ENCODE results near the gene SHANK3.

SHANK3 gene

GRCh38 chr22:50678651-50679521 lies 6.3 kb downstream of the SHANK3 start:
- TF ChIP-seq CREB1 (IDR thresholded peaks at IDR 0.05; ENCODE audit: low read depth) (no peak), EP300 (IDR thresholded peaks at IDR 0.05; ENCODE audit: borderline replicate concordance) (no peak), YY1 (IDR thresholded peaks at IDR 0.05; ENCODE audit: low read depth) (no peak), FOXM1 (IDR thresholded peaks at IDR 0.05; ENCODE audit: borderline replicate concordance, low read depth) (no peak), USF1 (IDR thresholded peaks at IDR 0.05) (no peak), MAX (IDR thresholded peaks at IDR 0.05) (no peak), CEBPB (IDR thresholded peaks at IDR 0.05) (no peak), TCF12 (IDR thresholded peaks at IDR 0.05; ENCODE audit: low read depth) (no peak), REST (IDR thresholded peaks at IDR 0.05; ENCODE audit: low read depth) (no peak), RAD21 (IDR thresholded peaks at IDR 0.05; ENCODE audit: low read depth) (no peak), NFIC (IDR thresholded peaks at IDR 0.05) (no peak), TEAD4 (IDR thresholded peaks at IDR 0.05) (no peak), TAF1 (IDR thresholded peaks at IDR 0.05; ENCODE audit: low read depth) (no peak)

- TF ChIP-seq ZBTB7A (IDR thresholded peaks at IDR 0.05; ENCODE audit: low read depth) (no peak), TCF12 (IDR thresholded peaks at IDR 0.05; ENCODE audit: low read depth) (no peak), REST (IDR thresholded peaks at IDR 0.05; ENCODE audit: low read depth) (no peak), NFIC (IDR thresholded peaks at IDR 0.05) (no peak), MAX (IDR thresholded peaks at IDR 0.05) (no peak), EGR1 (IDR thresholded peaks at IDR 0.05) (no peak)
These were observed 10.7 kb downstream of the SHANK3 start for GRCh38 chr22:50683086-50683993.

- TF ChIP-seq EGR1 (IDR thresholded peaks at IDR 0.05) = no peak
- TF ChIP-seq CREB1 (IDR thresholded peaks at IDR 0.05; ENCODE audit: low read depth) = no peak
- TF ChIP-seq TAF1 (IDR thresholded peaks at IDR 0.05; ENCODE audit: low read depth) = no peak
- TF ChIP-seq TEAD4 (IDR thresholded peaks at IDR 0.05) = no peak
- TF ChIP-seq YY1 (IDR thresholded peaks at IDR 0.05; ENCODE audit: low read depth) = no peak
- TF ChIP-seq USF1 (IDR thresholded peaks at IDR 0.05) = no peak
- TF ChIP-seq NFIC (IDR thresholded peaks at IDR 0.05) = no peak
- TF ChIP-seq TCF12 (IDR thresholded peaks at IDR 0.05; ENCODE audit: low read depth) = no peak
- TF ChIP-seq EP300 (IDR thresholded peaks at IDR 0.05; ENCODE audit: borderline replicate concordance) = no peak
- TF ChIP-seq RAD21 (IDR thresholded peaks at IDR 0.05; ENCODE audit: low read depth) = no peak
- TF ChIP-seq MAX (IDR thresholded peaks at IDR 0.05) = no peak
- no peak for TF ChIP-seq ZBTB7A (IDR thresholded peaks at IDR 0.05; ENCODE audit: low read depth)
- TF ChIP-seq REST (IDR thresholded peaks at IDR 0.05; ENCODE audit: low read depth) = no peak
- no peak for TF ChIP-seq CEBPB (IDR thresholded peaks at IDR 0.05)
These were observed 11.4 kb downstream of the SHANK3 start for GRCh38 chr22:50683994-50684371.

Data from Ishikawa (cell line).